Measurements from ENCODE around the gene FXR2. TPM values are rescaled to one million over a fixed set of nuclear protein-coding genes. Genes with fewer than 3 reads are reported as not detected.

FXR2 gene
- total and polyA plus RNA-seq, 9 donors = 13.8 to 36.1 (median 26.6) TPM

GRCh38 chr17:7587420-7588151 lies 27.1 kb downstream of the FXR2 start:
- peaks cover 15% of the 10 kb centered on the region for H3K4me1 ChIP-seq (ENCODE audit: insufficient read depth)
- H3K9me3 ChIP-seq = no peaks in the 10 kb centered on the region
- no peak overlapping the region for H3K4me3 ChIP-seq
- WGBS, 3 donors = 47 to 59% (median 49%) methylated on average over 12 of the region's 12 CpGs
- intact Hi-C loops (cut with DNase I) = loop anchor here in 1 of 4 donors (2.0 kb wide), 1 partner anchor 77 kb away; no protein-coding TSS in a partner anchor
- H3K27ac ChIP-seq = no peak overlapping the region
- no peaks in the 10 kb centered on the region for H3K27me3 ChIP-seq
- TF ChIP-seq CTCF (IDR thresholded peaks at IDR 0.05) = no peak
- no peak for TF ChIP-seq EP300 (IDR thresholded peaks at IDR 0.05)
- no peak for TF ChIP-seq POLR2A (IDR thresholded peaks at IDR 0.05)
- no peaks in the 10 kb centered on the region for H3K36me3 ChIP-seq
- peak in 1 of 5 donors; percentile 18 for DNase-seq

- no peak for DNase-seq
- intact Hi-C loops (cut with DNase I) = loop anchor here in 1 of 4 donors (2.0 kb wide), 1 partner anchor 76 kb away; no protein-coding TSS in a partner anchor
- TF ChIP-seq POLR2A (IDR thresholded peaks at IDR 0.05) (no peak), CTCF (IDR thresholded peaks at IDR 0.05) (no peak), EP300 (IDR thresholded peaks at IDR 0.05) (no peak)
- Histone ChIP-seq H3K4me1 (ENCODE audit: insufficient read depth) (peaks cover 21% of the 10 kb centered on the region), H3K36me3 (no peaks in the 10 kb centered on the region), H3K27ac (no peak overlapping the region), H3K27me3 (no peaks in the 10 kb centered on the region), H3K4me3 (no peak overlapping the region), H3K9me3 (no peaks in the 10 kb centered on the region)
- WGBS, 3 donors = 66 to 76% (median 72%) methylated on average over 9 of the region's 9 CpGs
Measured at GRCh38 chr17:7586673-7587419, 27.9 kb downstream of the FXR2 start.

- TF ChIP-seq POLR2A (IDR thresholded peaks at IDR 0.05) (peak; percentile 35), CTCF (IDR thresholded peaks at IDR 0.05) (peak in 1 of 3 donors; percentile 3), EP300 (IDR thresholded peaks at IDR 0.05) (no peak)
- H3K9me3 ChIP-seq = no peaks in the 10 kb centered on the region
- peak within 1 kb of the TSS; percentile 83 to 93 for H3K27ac ChIP-seq
- H3K4me1 ChIP-seq (ENCODE audit: insufficient read depth) = peaks cover 21% of the 10 kb centered on the region
- DNase-seq = peak; percentile 97 to 99 (median 98)
- H3K4me3 ChIP-seq = peak within 1 kb of the TSS; percentile 77
- no peaks in the 10 kb centered on the region for H3K27me3 ChIP-seq
- 10 to 13% (median 11%) methylated on average over 67 to 69 of the region's 69 CpGs for WGBS, 3 donors
- intact Hi-C loops (cut with DNase I) = no loop called here
- no peaks in the 10 kb centered on the region for H3K36me3 ChIP-seq
Measured at GRCh38 chr17:7583253-7584109, 31.2 kb downstream of the FXR2 start, which contains the start of gene MPDU1. MPDU1 (plus strand) TSS chr17:7583852; CDS start chr17:7583863, 11 bp downstream.

Measured in ovary (tissue), 9 donors.